ENCODE data around the gene METTL13. TPM values are rescaled to one million over a fixed set of nuclear protein-coding genes. Genes with fewer than 3 reads are reported as not detected.
A peak's percentile ranks its signal among the peaks of the same experiment; 100 is the strongest.

The METTL13 gene
- total and polyA plus RNA-seq, 8 donors = 1.8 to 101 (median 14.4) TPM

GRCh38 chr1:171835891-171836290 lies 54.4 kb downstream of the METTL13 start:
- Histone ChIP-seq H3K4me3 (no peak overlapping the region), H3K27me3 (no peaks in the 10 kb centered on the region), H3K36me3 (no peaks in the 10 kb centered on the region), H3K9me3 (peaks cover 0 to 7% (median 0%) of the 10 kb centered on the region in 4 donors), H3K27ac (no peak overlapping the region), H3K4me1 (peaks cover 0 to 3% (median 0%) of the 10 kb centered on the region in 4 donors)
- intact Hi-C loops (cut with DNase I; ENCODE audit: low total_unique reads) = no loop called here
- no peak for DNase-seq
- TF ChIP-seq CTCF (IDR thresholded peaks at IDR 0.05) = no peak
- TF ChIP-seq POLR2AphosphoS5 (IDR thresholded peaks at IDR 0.05) = no peak

- Histone ChIP-seq H3K4me3 (peak within 1 kb of the TSS; percentile 71 to 80 (median 76)), H3K27ac (peak within 1 kb of the TSS; percentile 58 to 78 (median 74)), H3K36me3 (no peaks in the 10 kb centered on the region), H3K4me1 (peaks cover 0 to 18% (median 13%) of the 10 kb centered on the region in 4 donors), H3K27me3 (peaks cover 0 to 16% (median 16%) of the 10 kb centered on the region in 3 donors), H3K9me3 (peaks cover 0 to 15% (median 0%) of the 10 kb centered on the region in 4 donors)
- 1 to 3% (median 2%) methylated on average over 16 to 85 of the region's 85 CpGs for WGBS, 5 donors
- intact Hi-C loops (cut with DNase I; ENCODE audit: low total_unique reads) = no loop called here
- peak; percentile 74 to 93 for DNase-seq
- no peak for TF ChIP-seq POLR2A (IDR thresholded peaks at IDR 0.05)
- peak in 2 of 3 donors; percentile 45 to 52 for TF ChIP-seq POLR2AphosphoS5 (IDR thresholded peaks at IDR 0.05)
- no peak for TF ChIP-seq EP300 (IDR thresholded peaks at IDR 0.05)
- no peak for TF ChIP-seq CTCF (IDR thresholded peaks at IDR 0.05)
Observed at GRCh38 chr1:171841050-171841910, 59.8 kb downstream of the METTL13 start, which contains the start of gene DNM3. TSS of gene DNM3 (plus strand) at chr1:171841498. CDS start at chr1:171841657, 159 bp downstream.

GRCh38 chr1:171841931-171842761 lies 60.7 kb downstream of the METTL13 start:
- Histone ChIP-seq H3K4me1 (peaks cover 0 to 18% (median 13%) of the 10 kb centered on the region in 4 donors), H3K36me3 (no peaks in the 10 kb centered on the region), H3K27ac (peak overlapping the region in 3 of 5 donors; percentile 63 to 78 (median 75)), H3K9me3 (peaks cover 0 to 15% (median 0%) of the 10 kb centered on the region in 4 donors), H3K4me3 (peak overlapping the region; percentile 71 to 80 (median 76)), H3K27me3 (peaks cover 0 to 16% (median 16%) of the 10 kb centered on the region in 3 donors)
- peak in 1 of 2 donors; percentile 45 for DNase-seq
- WGBS, 5 donors = 1 to 3% (median 2%) methylated on average over 32 to 40 of the region's 40 CpGs
- intact Hi-C loops (cut with DNase I; ENCODE audit: low total_unique reads) = no loop called here
- no peak for TF ChIP-seq CTCF (IDR thresholded peaks at IDR 0.05)
- no peak for TF ChIP-seq POLR2AphosphoS5 (IDR thresholded peaks at IDR 0.05)
- TF ChIP-seq POLR2A (IDR thresholded peaks at IDR 0.05) = no peak
- no peak for TF ChIP-seq EP300 (IDR thresholded peaks at IDR 0.05)

- no peak overlapping the region for H3K4me3 ChIP-seq
- 60 to 81% (median 78%) methylated on average over 2 of the region's 2 CpGs for WGBS, 5 donors
- DNase-seq = no peak
- H3K4me1 ChIP-seq = peaks cover 0 to 18% (median 13%) of the 10 kb centered on the region in 4 donors
- TF ChIP-seq POLR2A (IDR thresholded peaks at IDR 0.05) (no peak), POLR2AphosphoS5 (IDR thresholded peaks at IDR 0.05) (no peak), CTCF (IDR thresholded peaks at IDR 0.05) (no peak), EP300 (IDR thresholded peaks at IDR 0.05) (no peak)
- H3K27ac ChIP-seq = no peak overlapping the region
- intact Hi-C loops (cut with DNase I; ENCODE audit: low total_unique reads) = no loop called here
- peaks cover 0 to 15% (median 0%) of the 10 kb centered on the region in 4 donors for H3K9me3 ChIP-seq
- peaks cover 0 to 16% (median 16%) of the 10 kb centered on the region in 3 donors for H3K27me3 ChIP-seq
- no peaks in the 10 kb centered on the region for H3K36me3 ChIP-seq
Observed at GRCh38 chr1:171844381-171844780, 62.9 kb downstream of the METTL13 start.

Data from stomach (tissue), 9 donors.